ENCODE measurements around the gene ATP6V1C2. TPM values are rescaled to one million over a fixed set of nuclear protein-coding genes. Genes with fewer than 3 reads are reported as not detected.

ATP6V1C2 gene, protein sequence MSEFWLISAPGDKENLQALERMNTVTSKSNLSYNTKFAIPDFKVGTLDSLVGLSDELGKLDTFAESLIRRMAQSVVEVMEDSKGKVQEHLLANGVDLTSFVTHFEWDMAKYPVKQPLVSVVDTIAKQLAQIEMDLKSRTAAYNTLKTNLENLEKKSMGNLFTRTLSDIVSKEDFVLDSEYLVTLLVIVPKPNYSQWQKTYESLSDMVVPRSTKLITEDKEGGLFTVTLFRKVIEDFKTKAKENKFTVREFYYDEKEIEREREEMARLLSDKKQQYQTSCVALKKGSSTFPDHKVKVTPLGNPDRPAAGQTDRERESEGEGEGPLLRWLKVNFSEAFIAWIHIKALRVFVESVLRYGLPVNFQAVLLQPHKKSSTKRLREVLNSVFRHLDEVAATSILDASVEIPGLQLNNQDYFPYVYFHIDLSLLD
- total RNA-seq: 36.4 TPM

DNA sequence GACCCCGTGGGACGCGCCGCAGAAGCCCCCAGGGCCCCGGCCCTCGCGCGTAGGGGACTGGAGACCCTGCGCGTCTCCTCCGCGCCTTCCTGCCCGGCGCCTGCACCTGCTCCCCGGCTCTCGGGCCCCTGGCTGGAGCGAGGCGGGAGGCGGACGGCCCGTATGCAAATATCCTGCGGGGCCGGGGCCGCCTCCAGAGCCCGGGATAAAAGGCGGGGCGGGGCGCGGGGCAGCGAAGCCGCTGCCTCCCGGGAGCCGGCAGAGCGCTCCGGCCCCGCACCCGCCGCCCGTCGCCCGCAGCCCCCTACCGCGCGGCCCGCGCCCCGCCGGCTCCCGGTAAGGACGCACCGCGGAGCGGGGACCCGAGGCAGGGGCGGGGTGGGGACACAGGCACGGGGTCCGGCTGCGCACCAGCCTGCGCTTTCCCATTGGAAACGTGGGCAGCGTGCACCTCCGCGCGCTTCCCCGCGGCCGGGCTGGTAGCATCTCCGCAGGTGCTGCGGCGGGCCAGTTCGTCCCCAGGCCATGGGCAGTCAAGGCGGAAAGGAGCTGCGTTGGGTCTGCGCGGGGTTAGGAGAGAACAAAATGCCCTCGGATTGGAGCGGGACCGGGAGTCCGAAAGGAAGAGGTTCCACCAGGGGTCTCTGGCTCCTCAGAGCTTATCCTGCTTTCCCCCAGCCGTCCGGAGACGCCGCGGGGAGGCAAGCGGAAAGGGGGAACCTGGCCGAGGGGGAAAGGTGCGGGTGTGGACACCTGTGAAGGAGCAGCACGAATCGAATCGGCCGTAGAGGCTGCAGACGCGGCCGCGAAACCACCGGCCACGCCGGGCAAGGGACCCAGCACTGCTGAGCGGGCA, at the start of gene ATP6V1C2:
ATP6V1C2 (plus strand) TSS at position 235 of the 856 bp plus-strand sequence. CDS start 1,220 bp downstream, outside the sequence.

DNA sequence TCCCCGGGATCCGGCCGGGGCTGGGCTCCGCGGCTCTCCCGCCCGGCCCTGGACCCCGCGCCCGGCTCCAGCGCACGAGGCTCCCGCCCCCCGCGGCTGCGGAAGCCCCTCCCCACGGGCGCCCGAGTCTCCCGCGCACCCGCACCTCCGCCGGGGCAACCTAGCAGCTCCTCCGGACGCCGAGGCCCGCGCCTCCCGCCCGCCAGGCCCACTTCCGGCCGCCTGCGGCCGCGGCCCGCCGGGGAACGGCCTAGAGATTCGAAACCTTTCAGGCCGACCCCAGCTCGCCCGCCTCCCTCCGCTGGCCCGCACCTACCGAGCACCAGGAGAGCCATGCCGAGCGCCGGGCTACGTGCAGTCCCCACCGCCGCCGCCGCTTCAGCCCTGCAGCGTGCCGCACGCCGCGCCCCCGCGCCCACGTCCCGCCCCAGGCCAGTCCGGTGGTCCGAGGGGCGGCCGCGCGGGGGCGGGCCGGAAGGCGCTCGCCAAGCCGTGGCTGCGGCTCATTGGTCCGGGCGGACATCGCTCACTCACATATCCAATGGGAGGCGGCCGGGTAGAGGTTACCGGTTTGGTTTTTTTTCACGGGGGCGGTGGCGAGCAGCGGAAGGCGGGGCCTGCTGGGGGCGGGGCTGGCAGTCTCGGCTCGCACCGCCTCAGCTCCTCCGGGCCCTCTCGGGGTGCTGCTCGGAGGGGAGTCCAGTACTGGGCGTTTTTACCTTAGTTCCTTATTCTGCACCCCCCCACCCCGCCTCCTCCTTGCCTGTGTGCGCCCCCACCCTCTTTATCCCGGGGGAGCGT, 91.1 kb downstream of the ATP6V1C2 start, which contains the start of gene PDIA6:
PDIA6 (minus strand) TSS at position 424 of the 801 bp plus-strand sequence; CDS start at position 335, 89 bp downstream.

Other genes starting within 250 kb of the ATP6V1C2 start
- gene NOL10, start 31.7 kb upstream of the ATP6V1C2 start, total RNA-seq: 41.1 TPM
- gene PDIA6, start 91.2 kb downstream of the ATP6V1C2 start, total RNA-seq: 173 TPM
- 6.8 TPM for gene KCNF1, start 190.3 kb downstream of the ATP6V1C2 start, total RNA-seq

Measured in camera-type eye (tissue), 1 donor.